HG02970 (cell line): ENCODE data around the gene ZNF341.

Experiments used
- ATAC-seq: cut with Tn5 transposase; IDR thresholded peaks from one replicate; pipeline ENCODE4 v1.9.1; 2021; ENCODE audit warnings: mild to moderate bottlenecking, moderate library complexity, moderate number of reproducible peaks; ENCODE audit not compliant: unreplicated experiment, low FRiP score

Gene ZNF341

GRCh38 chr20:33701629-33702450 is 30.0 kb upstream of the ZNF341 start:
- no peak for ATAC-seq

DNA sequence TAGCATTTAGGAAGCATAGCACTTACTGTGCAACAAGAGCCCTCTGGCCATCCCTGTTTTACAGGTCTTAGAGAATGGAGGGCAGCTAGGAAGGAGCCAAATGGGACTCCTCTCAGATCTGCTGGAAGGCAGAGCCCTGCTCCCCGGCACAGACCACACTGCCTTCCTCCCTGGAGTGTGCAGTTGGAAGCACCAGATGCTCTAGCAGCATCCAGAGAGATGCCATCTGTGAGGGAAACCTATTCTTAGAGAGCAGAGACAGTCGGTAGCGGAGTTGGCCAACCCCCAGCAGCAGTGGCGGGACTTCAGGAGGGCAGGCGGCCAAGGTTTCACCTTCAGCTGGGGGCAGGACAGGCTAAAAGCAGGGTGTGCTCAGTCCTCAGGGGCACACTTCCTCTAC is 28.9 kb upstream of the ZNF341 start:
- ATAC-seq = no peak

DNA sequence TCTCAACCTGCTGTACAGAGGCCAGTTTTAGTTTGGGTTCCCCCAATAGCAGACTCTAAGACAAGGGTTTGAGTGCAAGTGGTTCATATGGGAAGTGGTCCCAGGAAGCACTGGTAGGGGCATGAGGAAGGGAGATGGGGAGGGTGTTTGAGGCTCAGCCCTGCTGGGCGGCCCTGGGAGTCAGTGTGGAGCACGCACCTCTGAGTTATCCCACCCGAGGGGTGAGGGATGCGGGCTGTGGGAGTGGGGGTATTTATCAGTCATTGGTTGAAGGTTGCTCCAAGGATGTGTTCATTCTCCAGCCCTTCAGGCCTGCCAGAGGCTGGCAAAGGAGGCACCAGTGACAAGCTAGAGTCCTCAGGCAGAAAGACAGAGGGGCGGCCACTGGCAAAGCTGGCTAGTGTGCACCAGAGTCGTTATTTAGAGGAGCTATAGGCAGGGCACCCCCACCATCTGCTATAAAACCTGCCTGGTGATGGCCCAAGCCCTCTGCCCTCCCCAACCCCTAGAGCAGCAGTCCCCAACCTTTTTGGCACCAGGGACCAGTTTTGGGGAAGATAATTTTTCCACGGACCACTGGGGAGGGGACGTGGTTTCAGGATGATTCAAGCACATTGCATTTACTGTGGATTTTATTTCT is 28.2 kb upstream of the ZNF341 start:
- no peak for ATAC-seq

- ATAC-seq = no peak
These were observed 27.4 kb upstream of the ZNF341 start for GRCh38 chr20:33704197-33704924.

- ATAC-seq = no peak
These were observed 24.1 kb upstream of the ZNF341 start for GRCh38 chr20:33707668-33708067.

DNA sequence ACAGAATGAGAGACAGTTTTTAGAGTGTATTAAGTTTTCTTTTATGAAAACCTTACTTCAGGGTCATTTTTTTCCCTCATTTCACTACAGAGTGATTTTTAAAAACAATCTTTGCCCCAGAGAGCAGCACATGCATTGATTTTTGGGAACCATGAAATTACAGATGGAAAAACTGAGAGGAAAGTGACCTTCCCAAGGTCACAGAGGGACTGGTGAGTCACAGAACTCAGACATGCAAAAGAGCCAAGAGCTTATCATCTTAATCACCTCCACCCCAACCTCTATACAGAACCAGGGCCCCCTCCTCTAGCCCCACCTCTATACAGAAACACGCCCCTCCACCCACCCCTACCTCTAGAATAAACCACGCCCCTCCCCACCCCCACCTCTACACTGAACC is 22.4 kb upstream of the ZNF341 start:
- ATAC-seq = no peak

GRCh38 chr20:33709905-33710541 is 21.8 kb upstream of the ZNF341 start:
- no peak for ATAC-seq

GRCh38 chr20:33710681-33711445 is 20.9 kb upstream of the ZNF341 start:
- no peak for ATAC-seq

DNA sequence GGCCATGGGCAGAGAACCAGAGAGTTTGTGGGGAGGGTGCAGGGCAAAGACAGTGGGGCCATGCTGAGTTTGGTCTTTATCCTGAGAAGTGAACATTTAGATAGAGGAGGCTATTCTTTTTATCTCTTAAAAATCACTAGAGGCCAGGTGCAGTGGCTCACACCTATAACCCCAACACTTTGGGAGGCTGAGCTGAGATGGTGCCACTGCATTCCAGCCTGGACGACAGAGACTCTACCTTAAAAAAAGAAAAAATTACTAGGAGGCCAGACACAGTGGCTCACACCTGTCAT is 20.4 kb upstream of the ZNF341 start:
- ATAC-seq = no peak

DNA sequence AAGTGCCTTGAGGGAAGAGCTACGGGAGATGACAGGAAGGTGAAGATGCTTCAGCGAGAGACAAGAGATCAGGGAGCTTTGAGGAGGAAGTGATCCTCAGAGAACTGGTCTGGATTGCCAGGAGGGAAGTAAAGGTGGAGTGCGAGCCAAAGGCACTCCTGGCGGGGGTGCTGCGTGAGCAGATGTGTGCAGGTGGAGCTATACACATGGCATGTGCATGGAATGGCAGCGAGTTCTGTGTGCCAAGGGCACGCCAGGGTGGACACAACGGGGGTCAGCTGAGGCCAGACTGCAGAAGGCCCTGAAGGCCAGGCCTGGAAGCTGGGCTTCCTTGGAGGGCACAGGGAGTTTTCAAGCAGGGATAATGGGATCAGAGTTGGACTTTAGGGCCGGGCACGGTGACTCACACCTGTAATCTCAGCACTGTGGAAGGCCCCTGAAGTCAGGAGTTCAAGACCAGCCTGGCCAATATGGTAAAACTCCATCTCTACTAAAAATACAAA is 17.9 kb upstream of the ZNF341 start:
- no peak for ATAC-seq

GRCh38 chr20:33716498-33716897 is 15.3 kb upstream of the ZNF341 start:
- no peak for ATAC-seq

DNA sequence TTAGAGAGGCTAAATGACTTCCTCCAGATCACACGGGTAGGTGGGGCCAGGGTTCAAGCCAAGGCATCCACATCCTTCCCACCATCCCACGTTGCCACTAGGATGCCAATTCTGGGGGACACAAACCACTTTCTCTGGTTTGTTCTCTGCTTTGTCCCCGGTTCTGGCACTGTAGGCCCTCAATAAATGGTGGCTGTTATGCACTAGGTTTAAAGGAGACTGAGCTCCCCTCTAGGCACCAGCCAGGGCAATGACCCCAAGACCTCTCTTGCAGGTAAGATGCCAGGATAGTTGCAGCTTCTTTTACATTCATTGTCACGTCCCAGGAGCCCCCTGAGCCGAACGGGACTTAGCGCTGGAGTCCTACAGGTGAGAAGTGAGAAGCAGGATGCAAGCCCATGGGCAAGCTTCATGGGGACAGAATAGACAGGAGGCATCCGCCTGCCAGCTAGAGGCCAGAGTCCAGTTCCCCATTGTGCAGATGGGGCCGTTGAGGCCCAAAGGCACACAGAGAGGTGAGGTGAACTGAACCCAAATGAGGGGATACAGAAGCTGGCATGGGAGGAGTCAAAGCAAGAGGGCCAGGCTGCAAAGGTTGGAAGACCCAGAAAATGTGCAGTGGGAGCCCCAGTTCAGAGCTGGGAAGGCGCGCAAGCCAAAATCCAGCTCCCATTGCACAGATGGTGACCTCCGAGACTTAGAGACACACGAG is 12.4 kb upstream of the ZNF341 start:
- no peak for ATAC-seq

GRCh38 chr20:33719989-33720709 is 11.6 kb upstream of the ZNF341 start, which contains the start of gene PXMP4:
TSS of gene PXMP4 (minus strand) at chr20:33720310. CDS start at chr20:33720207, 103 bp downstream.
- ATAC-seq = peak; percentile 92

DNA sequence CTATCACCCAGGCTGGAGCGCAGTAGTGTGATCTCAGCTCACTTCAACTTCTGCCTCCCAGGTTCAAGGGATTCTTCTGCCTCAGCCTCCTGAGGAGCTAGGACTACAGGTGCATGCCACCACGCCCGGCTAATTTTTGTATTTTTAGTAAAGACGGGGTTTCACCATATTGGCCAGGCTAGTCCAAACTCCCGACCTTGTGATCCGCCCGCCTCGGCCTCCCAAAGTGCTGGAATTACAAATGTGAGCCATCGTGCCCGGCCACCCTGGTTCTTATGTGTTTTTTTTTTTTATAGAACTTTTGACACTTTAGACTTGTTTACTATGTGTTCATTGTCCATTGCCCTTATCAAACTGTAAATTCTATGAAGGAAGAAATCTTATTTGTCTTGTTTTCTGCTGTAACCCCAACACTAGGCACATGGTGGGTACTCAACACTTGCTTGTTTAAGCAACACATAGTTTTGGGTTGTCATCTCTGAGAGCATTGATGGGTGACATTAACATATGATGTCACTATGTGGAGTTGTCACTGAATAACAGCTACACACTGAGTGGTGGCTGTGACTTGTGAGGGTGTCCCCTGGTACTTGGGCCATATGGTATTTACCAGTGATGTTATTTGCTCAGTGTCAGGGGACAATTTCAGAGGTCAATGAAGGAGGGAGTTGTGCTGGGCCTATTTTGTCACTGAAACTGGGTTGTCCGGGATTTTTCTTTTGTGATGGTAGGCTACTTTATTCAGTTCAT is 10.2 kb upstream of the ZNF341 start:
- ATAC-seq = no peak

DNA sequence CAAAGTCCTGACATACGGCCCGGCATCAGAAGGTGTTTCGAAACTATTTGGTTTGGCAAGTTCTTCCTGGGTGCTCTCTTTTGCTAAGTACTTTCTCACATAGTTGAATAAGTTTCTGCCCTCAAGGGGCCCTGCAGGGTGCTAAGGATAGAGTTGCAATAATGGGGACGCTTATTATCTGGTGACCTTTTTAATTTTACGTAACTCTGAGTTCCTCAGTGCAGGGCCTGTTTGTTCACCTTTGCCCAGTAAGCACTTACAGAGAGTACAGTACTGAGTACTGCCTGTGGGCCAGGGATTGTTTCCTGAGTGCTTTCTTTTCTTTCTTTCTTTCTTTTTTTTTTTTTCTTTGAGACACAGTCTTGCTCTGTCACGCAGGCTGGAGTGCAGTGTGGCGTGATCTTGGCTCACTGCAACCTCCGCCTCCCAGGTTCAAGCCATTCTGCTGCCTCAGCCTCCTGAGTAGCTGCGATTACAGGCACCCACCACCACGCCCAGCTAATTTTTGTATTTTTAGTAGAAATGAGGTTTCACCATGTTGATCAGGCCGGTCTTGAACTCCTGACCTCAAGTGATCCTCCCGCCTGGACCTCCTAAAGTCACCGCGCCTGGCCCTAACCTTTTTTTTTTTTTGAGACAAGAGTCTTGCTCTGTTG is 7.2 kb upstream of the ZNF341 start:
- no peak for ATAC-seq

DNA sequence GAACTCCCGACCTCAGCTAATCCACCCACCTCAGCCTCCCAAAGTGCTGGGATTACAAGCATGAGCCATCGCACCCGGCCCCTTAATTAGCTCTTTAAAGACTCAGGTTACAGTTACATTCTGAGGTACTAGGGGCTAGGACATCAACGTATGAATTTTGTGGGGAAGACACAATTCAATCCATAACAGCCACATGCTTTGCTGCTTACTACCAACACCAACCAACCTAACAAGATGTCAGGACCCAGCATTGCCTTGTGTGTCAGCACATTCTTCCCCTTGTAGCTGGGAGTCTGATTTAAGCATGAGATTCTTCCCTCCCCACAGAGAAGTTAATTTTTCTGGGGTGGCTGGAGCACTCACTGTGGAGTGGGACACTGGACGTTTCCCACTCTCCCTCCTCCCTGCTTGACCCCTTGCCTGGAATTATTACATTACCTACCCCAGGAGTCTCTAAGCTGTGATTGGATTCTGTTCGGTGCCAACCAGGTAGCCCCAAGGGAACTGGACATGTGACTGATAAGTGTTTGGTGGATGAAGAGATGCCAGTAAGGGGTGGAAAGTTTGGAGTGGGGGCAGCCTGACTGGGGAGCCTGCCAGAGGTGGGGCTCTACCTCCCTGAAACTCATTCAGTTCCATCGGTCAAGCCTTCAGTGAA is 6.1 kb upstream of the ZNF341 start:
- ATAC-seq = no peak

DNA sequence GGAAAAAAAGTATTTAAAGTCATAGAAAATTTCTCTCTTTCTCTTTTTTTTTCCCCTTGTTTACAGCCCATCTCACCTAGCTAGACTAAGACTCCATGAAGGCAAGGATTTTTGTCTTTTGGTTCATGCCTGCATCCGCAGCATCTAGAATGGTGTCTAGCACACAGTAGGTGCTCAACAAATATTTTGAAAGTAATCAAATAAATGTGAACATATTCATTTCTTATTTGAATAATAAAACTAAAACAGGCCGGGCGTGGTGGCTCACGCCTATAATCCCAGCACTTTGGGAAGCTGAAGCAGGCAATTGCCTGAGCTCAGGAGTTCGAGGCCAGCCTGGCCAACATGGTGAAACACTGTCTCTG is 4.7 kb upstream of the ZNF341 start:
- no peak for ATAC-seq
